GM18526 (cell line): ENCODE results near the gene IL4I1.
A peak's percentile ranks its signal among the peaks of the same experiment; 100 is the strongest.

Source experiments
- POLR2A ChIP-seq: IDR thresholded peaks from 3 replicates; pipeline ENCODE4 v1.6.1; 2011; ENCODE audit not compliant: insufficient read length; ENCODE audit errors: extremely low read depth

The IL4I1 gene

GRCh38 chr19:49857061-49857837 is 39.4 kb downstream of the IL4I1 start:
- TF ChIP-seq POLR2A = peak; percentile 6

- no peak for TF ChIP-seq POLR2A
Measured at GRCh38 chr19:49856574-49857021, 40.1 kb downstream of the IL4I1 start.

DNA sequence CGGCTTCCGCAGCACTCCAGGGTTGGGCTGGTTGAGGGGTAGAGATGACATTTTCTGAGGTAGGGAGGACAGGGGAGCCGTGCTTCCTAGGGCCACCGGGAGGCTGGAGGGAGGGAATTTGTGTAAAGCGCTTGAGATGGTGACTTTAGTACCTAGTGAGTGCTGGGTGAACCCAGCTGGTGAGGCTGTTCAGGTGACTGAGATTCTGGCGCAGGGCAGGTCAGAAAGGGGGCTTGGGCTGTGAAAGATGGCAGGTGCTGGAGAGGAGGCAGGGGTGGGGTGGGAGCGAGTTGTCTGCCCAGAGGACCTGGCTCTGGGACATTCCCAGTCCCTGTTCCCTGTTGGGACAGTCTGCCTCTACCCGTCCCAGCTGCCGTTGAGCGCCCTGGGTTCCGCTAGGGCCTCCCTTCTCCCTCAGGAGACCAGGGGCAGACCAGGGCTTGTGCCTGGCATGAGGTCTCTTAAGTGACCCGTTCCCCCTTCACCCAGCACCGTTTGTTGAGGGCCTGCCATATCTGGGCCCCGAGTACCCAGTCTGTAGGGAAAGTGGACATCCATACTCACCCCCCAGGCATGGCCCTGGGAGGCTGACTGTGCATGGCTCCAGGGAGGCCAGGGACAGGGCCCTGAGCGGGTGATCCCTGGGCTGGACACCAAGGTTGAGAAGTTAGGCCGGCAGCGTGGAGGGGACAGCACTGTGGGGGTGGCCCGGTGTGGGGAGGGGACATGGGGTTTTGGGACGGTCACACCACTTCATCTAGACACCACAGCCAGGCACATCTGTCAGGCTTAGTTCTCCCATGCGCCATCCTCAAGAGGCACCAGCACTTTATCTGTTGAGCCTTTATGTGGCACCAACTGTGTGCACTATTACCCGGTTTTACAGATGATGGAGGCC is 40.8 kb downstream of the IL4I1 start:
- TF ChIP-seq POLR2A = peak; percentile 26

GRCh38 chr19:49855277-49855675 is 41.4 kb downstream of the IL4I1 start:
- no peak for TF ChIP-seq POLR2A

- TF ChIP-seq POLR2A = no peak
Measured at GRCh38 chr19:49854378-49855263, 42.1 kb downstream of the IL4I1 start.

DNA sequence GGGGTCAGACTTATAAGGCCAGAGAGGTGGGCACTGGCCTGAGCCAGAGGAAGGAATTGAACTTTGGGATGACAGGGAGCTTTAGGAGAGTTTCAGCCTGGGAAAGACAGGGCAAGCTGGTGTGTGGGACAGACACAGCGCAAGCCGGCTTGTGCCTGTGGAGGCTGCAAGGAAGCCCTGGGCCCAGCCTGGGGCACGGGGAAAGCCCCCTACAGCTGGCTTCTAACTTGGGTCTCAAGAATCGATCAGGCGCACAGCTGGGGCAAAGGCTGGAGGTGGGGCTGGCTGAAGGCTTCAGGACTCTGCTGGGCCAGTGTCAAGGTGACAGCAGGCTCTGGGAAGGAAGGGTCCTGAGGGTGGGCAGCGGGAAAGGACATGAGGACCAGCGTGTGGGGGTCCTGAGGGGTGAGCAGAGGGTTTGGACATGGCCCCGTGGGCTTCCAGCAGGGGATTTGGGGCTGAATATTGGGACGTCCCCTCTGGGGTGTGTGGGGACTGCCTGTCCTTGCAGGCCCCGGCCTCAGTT is 42.8 kb downstream of the IL4I1 start:
- no peak for TF ChIP-seq POLR2A

DNA sequence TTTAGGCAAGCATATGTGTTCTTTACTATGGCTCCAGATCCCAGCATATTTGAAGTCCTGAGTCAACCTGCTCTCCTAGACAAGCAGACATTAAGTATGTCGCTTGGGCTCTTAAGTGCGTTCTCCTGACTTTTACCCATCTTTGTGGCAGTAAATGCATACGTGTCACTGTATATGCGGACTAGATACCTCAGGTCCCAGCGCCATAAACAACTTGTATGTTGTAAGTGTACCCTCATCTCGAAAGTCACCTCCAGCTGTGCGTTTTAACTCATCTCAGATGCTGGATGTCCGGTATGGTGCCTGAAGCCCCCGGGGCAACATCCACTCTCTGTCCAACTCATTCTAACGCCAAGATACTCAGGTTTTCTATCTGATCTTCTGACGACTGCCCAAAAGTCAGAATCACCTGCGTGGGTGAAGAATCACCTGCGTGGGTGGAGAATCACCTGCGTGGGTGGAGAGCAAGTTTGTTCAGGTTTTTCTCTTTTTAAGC is 44.0 kb downstream of the IL4I1 start:
- TF ChIP-seq POLR2A = no peak

- TF ChIP-seq POLR2A = no peak
Measured at GRCh38 chr19:49851456-49852259, 45.0 kb downstream of the IL4I1 start.

DNA sequence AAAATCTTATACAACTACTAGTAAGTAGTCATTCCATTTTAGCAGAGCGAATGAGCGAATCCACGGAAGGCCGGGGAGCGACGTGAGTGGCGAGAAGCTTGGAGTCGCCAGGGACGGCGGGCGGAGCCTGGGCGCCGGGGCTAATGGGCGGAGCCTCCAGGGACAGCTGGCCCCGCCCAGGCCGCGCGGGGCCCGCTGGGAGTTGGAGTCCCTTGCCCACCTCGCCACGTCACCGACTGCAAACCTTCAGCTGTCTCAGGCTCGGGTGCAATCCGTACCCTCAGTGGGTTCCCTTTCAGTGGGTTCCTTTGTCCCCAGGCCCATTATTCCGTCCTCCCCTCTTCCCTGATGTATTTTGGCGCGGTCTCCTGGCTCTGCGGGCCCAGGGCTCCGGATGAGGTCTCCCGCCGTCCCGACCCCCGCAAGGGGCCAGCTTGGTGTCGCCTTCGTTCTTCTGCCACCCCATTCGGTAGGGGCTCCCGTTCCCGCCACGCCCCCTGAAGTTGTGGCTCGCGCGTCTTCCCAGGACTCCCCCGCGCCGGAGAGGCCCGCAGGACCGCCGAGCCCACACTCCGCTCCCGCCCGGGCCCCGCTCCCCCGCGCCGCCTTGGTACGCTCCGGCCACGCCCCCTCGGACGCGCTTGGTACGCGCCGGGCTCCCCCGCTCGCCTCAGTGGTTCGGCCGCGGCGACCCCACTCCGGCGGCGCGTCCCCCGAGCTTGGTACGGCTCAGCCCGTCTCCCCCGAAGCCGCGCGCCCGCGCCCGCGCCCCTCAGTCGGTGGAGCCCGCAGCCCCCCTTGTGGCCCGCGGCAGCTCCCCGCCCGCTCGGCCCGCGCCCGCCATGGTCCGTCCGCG is 46.0 kb downstream of the IL4I1 start, which contains the start of gene PTOV1:
Gene PTOV1, plus strand, starts transcription at position 673 of the 856 bp plus-strand sequence.
- TF ChIP-seq POLR2A = peak; percentile 48

DNA sequence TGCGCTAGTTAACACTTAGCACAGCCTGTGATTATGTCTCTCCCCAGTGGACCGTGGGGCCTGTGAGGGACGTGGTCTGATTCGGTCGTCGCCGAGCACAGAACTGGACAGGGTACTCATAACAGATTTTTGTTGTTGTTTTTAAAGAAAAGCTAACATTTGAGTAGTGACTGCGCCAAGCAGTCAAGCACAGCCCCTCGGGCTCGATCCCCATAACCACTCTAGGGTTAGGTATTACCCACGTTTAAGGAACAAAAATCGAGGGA is 46.5 kb downstream of the IL4I1 start:
- TF ChIP-seq POLR2A = no peak

- TF ChIP-seq POLR2A = no peak
Measured at GRCh38 chr19:49849433-49850220, 47.1 kb downstream of the IL4I1 start.

DNA sequence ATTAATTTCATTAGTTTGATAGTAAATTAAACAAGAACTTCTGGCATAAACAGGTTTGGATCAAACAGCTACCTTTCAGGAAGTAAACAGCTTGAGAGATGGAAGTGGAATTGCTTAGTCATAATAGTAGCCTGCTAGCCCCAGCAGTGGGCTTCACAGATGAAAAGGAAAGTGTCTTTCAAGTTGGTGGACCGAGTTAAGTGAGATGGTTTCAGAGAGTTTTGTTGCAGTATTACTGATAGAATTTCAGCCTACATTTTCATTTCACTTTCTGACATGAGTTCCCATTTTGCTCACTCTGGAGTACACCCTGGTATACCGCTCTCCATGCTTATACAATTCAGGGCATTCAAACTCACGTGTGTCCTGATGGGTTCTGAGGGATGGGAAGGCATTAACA is 47.7 kb downstream of the IL4I1 start:
- no peak for TF ChIP-seq POLR2A
